ENCODE data around the gene TNFRSF12A. TPM values are rescaled to one million over a fixed set of nuclear protein-coding genes. Genes with fewer than 3 reads are reported as not detected.
A peak's percentile ranks its signal among the peaks of the same experiment; 100 is the strongest.

TNFRSF12A gene
- total and polyA plus RNA-seq, 9 of the 15 experiments (the other 6 are each of a cell fraction or from before 2014, with no cell fraction given) = 0.41 to 61.8 (median 26.5) TPM

DNA sequence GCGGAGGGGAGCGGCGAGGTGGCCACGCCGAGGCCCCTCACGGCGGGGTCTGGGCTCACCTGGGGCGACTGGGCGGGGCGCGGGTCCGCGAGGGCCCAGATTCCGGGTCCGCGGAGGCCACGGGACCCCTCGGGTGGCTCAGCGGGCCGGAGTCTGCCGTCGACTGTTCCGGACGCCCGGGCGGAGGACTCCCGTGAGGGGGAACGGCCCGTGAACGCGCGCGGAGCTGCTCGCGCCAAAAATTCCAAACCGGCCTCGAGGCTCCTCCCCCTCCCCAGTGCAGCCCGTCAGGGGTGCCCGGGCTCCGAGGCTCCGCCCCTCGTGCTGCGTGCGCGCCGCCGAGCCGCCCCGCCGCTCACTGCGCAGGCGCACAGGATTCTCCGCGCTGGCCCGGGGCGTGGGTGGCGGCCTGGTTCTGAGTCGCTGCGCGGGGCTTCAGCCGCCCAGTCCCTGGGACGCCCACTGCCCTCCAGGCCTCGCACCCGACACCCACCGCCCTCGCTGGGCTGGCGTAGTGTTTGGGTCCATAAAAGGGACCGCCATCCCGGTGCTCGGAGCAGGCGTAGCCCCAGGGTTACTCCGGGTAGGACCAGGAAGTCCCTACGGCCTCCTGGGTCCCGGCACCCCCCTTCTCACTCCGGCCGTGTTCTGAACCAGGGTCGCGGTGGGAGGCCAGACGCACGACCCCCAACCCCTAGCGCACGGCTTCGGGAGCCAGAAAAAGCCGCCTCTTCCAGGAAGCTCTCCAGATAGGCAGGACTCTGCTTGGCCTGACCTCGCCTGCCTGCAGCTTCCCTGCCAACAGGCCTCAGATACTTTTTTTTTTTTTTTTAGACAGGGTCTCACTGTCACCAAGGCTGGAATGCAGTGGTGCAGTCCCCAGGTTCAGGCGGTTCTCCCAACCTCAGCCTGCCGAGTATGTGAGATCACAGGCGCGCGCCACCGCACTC is 39.7 kb upstream of the TNFRSF12A start, which contains the start of gene PKMYT1 (continued):
- TF ChIP-seq PRPF4 (IDR thresholded peaks at IDR 0.05; ENCODE audit: insufficient read depth, low read depth, low read length, poor library complexity, severe bottlenecking) = no peak
- peak; percentile 43 for TF ChIP-seq SP1 (CRISPR knock-in tag; IDR thresholded peaks at IDR 0.05)
- TF ChIP-seq, protein P1, sequence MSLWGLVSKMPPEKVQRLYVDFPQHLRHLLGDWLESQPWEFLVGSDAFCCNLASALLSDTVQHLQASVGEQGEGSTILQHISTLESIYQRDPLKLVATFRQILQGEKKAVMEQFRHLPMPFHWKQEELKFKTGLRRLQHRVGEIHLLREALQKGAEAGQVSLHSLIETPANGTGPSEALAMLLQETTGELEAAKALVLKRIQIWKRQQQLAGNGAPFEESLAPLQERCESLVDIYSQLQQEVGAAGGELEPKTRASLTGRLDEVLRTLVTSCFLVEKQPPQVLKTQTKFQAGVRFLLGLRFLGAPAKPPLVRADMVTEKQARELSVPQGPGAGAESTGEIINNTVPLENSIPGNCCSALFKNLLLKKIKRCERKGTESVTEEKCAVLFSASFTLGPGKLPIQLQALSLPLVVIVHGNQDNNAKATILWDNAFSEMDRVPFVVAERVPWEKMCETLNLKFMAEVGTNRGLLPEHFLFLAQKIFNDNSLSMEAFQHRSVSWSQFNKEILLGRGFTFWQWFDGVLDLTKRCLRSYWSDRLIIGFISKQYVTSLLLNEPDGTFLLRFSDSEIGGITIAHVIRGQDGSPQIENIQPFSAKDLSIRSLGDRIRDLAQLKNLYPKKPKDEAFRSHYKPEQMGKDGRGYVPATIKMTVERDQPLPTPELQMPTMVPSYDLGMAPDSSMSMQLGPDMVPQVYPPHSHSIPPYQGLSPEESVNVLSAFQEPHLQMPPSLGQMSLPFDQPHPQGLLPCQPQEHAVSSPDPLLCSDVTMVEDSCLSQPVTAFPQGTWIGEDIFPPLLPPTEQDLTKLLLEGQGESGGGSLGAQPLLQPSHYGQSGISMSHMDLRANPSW (CRISPR knock-in tag; IDR thresholded peaks at IDR 0.05) = no peak
- peak; percentile 42; the same call in 1 of the 2 replicates for TF ChIP-seq ZNF431 (CRISPR knock-in tag; IDR thresholded peaks at IDR 0.05)
- TF ChIP-seq KLF16 (IDR thresholded peaks at IDR 0.05) = no peak
- peak; percentile 83 for TF ChIP-seq FUS (optimal IDR thresholded peaks at IDR 0.05; ENCODE audit: low read depth, low read length)
- no peak for TF ChIP-seq HMG20B (CRISPR knock-in tag; IDR thresholded peaks at IDR 0.05)
- no peak for TF ChIP-seq ELF2 (CRISPR knock-in tag; IDR thresholded peaks at IDR 0.05)
- no peak for TF ChIP-seq PTBP1 (IDR thresholded peaks at IDR 0.05; ENCODE audit: low read depth, low read length)
- no peak for TF ChIP-seq SIRT6 (IDR thresholded peaks at IDR 0.05; ENCODE audit: low read depth, low read length)
- TF ChIP-seq PHB2 (IDR thresholded peaks at IDR 0.05; ENCODE audit: low read depth) = no peak
- TF ChIP-seq, protein P2, sequence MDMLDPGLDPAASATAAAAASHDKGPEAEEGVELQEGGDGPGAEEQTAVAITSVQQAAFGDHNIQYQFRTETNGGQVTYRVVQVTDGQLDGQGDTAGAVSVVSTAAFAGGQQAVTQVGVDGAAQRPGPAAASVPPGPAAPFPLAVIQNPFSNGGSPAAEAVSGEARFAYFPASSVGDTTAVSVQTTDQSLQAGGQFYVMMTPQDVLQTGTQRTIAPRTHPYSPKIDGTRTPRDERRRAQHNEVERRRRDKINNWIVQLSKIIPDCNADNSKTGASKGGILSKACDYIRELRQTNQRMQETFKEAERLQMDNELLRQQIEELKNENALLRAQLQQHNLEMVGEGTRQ (CRISPR knock-in tag; IDR thresholded peaks at IDR 0.05) = no peak
- no peak; the same call in none of the 2 replicates for TF ChIP-seq ZNF263 (CRISPR knock-in tag; IDR thresholded peaks at IDR 0.05; ENCODE audit: borderline replicate concordance)
- 0 out of 2 replicates have a peak, but pooled peaks have one; percentile 5 for TF ChIP-seq KDM2B (CRISPR knock-in tag; IDR thresholded peaks at IDR 0.05)
- TF ChIP-seq, protein P3, sequence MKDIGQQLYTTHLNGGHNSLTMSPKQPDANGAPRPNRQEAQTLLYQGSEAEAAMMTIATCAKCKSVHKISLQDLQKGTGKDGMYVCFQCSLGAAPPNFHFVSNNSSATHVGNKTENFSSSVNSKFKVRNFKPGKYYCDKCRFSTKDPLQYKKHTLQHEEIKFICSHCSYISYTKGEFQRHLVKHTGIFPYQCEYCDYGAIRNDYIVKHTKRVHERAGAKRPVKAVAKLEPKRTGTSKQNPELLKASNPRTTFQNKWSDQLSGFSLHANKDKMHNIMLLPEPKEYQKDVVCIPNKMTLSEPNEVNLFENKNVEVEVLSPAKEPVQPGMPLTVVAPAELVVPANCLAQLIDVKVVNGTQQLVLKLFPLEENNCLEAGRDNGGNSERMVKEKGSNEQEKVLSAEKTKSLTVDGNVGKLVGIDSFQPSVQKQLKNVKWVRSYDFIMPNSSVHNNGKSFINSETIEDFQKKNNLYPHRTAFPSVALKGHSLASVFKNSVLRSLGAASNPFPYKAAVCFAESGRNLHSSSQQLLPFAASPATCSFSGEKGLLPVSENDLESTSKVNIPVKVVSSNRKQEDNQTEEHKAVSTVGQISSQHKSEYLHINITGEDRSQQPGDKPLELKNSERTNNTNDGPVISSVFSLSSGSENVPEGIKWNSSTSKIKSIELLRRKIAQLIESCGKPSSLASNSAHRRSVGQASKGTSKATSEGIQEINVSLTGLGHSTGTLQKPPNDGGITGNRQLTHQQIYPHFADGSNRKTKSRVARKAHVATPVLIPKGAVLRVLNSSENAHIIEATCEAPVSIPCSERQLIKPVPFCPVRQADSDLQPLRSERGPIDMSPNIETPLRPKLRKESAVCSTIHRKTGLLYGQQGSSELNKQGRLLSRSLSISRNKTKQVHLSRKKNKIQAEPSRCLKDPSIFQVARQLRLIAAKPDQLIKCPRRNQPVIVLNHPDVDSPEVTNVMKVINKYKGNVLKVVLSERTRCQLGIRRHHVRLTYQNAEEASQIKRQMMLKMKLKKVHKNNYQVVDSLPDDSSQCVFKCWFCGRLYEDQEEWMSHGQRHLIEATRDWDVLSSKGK (CRISPR knock-in tag; IDR thresholded peaks at IDR 0.05) = no peak
- TF ChIP-seq BHLHE40 (IDR thresholded peaks at IDR 0.05; ENCODE audit: low read length) = peak; percentile 45; the same call in 1 of the 2 replicates
- TF ChIP-seq MTA1 (IDR thresholded peaks at IDR 0.05; ENCODE audit: borderline replicate concordance) = peak; percentile 39; the same call in 1 of the 2 replicates
- 0 out of 2 replicates have a peak, but pooled peaks have one; percentile 36 for TF ChIP-seq ZNF282 (CRISPR knock-in tag; IDR thresholded peaks at IDR 0.05)
- TF ChIP-seq SLC30A9 (CRISPR knock-in tag; IDR thresholded peaks at IDR 0.05) = no peak
- TF ChIP-seq, protein P4, sequence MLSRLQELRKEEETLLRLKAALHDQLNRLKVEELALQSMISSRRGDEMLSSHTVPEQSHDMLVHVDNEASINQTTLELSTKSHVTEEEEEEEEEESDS (CRISPR knock-in tag; IDR thresholded peaks at IDR 0.05) = no peak
- peak; percentile 79 for TF ChIP-seq TBP (optimal IDR thresholded peaks at IDR 0.05; ENCODE audit: low read depth, low read length)

All from K562 (cell line).